Measurements from ENCODE around the gene ENOX1.

Gene ENOX1

DNA sequence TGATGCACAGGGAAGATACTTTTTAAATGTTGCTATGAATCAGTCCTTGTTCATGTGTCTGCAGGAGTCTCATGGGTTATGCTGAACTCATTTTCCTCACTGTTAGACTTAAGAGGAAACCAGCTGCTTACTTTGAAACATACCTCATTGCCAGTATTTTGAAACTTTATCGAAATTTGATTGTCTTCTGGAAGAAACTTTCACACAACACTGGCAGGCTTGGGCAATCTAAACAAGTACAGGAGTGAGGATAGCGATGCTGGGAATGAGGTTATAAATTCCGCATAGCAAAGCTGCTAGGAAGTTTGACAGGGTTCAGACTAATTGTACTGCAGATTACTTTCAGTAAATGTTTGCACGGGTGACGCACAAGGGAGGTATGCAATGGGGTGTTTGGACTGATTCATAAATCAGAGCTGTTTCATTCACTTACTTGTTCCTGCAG is 517.7 kb downstream of the ENOX1 start:
- DNase-seq: no peak

DNA sequence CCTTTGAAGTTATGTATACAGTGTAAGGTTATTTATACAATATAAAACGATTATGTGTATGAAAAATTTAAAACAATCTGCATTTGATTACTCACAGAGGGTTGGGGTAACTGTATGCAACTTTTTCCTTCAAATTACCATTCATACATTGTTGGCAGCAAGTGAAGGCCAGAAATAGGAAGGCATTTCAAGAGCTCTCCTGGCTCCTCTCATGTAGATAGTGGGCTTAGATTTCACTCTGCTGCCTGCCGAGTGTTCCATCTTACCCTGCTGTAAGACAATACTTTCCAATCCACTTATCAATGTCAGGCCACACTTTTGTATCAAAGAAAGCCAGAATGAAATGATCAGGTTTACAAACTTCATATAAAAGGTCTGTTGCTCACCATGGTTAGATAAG is 518.1 kb downstream of the ENOX1 start:
- DNase-seq: no peak

DNA sequence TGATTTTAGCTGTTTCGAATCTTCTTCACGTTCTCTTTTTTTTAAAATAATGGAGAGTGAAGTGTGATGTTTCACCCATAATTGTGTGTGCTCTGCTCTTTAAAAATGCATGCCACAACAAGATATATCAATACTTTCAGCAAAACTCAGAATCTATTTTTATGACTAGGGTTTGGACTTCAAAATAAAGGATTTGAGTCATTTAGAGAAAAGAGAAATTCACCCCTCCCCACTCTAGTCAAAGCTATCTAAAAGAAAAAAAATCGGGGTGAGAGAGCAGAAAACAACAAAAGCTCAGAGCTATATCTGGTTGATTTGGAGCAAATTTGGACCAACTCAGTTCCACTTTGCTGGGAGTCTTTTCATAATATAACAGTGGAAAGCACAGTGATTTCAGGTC is 518.9 kb downstream of the ENOX1 start:
- no peak for DNase-seq

DNA sequence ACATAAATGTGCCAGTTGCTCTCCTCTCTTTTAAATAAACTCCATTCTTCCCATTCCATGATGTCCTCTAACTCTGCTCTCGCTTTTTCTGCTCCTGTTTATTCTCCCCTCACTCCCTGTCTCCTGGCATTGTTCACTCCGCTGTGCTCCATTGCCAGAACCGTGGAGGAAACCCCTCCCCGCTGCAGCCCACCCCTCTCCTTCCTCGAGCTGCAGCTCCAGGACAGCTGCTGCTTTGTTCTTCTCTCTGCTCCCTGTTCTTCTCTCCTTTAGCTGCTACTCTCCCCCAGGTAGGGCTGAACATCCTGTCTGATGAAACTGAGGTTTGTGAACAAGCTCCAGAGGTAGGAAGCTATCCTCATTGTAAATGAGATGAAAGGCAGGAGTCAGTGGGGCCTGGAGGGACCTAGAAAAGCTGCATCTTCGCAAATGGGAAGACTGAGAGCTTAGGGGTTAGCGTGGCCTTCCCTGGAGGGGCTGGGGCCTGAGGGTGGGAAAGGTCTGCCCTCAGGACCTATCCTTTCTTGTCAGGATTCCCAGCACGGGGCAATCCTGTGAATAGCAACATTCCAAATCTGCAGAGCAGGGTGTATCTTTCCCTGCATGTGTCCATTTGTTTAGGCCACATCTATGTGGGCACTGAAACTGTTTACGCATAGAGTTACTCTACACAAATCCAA is 519.7 kb downstream of the ENOX1 start:
- DNase-seq: no peak

DNA sequence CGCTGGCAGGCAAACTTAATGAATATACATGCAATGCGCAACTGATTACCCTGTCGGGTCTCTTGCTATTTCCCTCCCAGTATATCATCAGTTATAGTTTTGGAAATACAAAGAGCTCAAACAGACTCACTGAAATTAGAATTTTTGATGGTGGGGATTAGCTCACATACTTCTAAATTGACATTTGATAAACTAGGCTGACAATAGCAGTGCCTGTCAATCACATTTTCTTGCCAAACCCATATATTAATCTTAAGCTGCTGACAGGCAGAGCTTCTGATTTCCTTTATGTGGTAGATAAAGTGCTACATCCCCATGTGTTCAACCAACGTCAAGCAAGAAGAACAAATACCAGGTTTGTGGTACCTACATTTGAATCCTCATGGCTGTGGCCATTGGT is 521.7 kb downstream of the ENOX1 start:
- DNase-seq: no peak

DNA sequence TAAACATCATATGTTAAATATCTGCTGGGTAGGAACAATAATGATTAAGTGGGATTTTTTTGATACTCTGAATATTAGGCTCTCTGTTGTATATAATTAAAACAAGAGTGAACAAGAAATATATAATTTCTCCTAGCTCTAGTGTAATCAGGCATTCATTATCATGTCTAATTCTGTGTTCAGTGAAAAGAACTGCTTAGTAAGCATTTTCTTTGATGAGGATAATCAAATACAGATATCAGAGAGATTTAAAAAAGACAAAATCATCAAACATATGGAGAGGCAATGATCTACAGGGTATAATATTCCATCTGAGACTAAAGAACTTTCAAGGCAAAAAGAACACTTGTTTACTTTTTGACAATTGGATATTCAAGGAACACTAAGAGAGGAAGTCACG is 522.3 kb downstream of the ENOX1 start:
- no peak for DNase-seq

DNA sequence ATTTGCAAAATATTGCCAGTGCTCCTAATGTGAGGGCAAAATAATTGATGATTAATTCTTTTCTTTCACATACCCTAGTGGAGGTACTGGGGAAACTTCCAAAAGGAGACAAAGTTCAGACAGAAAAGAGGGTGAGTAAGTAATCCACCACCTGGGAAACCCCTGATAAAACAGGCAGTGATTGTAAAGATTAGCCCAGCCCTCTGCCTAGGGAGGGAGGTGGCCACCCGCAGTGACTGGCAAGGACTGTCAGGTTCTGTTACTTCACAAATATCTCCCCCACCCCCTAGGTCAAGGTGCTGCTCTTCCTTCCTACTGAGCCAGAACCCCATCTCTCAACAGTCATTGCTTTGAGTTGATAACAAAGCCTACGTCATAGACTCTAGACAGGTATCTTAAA is 523.7 kb downstream of the ENOX1 start:
- DNase-seq: no peak

DNA sequence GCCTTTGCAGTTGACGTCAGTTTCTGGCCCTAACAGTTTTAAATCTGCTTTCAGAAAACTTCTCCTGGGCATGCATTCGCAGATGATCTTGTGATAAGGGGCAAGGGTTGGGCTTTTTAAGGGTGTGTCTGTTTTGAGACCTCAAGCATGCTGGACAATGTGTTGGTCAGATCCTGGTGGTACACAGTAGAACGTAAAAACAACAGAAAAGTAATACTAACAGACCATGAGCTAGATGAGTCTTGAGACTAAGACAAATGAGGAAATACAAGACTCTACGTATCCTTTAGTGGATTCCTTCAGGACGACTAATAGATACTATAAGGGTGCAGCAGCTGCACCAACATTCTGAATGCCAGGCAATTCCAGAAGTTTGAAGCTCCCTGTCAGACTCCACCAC is 525.8 kb downstream of the ENOX1 start:
- DNase-seq: no peak

DNA sequence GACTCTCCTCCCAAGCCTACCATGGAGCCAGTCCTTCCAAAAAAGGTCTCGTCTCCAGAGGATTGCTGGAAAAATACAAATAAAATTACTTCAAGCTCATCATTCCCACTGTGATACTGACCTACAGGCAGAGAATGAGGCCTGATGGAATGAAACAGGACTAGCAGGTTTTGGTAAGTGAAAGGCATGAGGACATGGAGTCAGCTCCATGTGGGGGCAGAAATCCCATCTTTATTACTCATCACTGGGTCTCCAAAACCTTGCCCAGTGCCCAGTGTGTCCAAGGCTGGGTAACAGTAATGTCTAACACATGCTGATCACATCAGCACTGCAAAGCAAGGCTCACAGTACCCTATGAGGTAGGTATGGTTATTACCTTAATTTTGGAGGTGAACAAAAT is 528.0 kb downstream of the ENOX1 start:
- no peak for DNase-seq

DNA sequence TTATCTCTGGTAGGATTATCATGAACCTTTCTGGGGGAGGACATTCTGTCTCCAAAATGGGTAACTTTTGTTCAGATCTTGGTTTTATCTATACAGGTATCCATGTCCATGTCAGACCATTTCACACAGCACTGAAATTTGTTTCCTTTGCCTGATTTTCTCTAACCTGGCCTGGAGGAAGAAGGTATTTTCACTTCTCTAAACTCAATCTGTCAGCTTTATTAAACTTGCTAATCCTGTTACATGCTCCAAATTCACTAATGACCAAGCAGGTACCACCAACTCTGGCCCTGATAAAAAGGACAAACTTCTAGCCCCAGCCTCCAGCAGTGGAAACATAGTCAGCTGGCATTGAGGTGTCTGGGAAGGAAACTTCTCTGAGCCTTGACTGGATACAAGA is 529.0 kb downstream of the ENOX1 start:
- DNase-seq: no peak

DNA sequence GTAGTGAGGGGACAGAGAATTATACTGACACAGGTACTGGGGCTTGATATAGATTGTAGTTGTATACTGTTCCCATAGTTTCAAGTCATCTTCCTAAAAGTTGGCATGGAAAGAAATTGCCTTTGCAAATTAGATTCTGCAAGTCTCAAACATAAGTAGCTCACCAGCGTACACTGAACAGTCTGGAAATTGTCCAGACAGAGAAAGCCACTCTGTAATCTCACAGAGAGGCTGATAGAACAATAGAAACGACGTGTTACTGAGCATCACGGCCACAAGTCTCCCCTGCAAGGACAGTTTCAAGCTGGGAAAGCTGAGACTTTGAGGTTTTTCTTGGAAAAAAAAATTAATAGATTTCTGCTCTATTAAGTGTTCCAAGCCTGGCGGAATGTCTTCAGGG is 534.8 kb downstream of the ENOX1 start:
- no peak for DNase-seq

DNA sequence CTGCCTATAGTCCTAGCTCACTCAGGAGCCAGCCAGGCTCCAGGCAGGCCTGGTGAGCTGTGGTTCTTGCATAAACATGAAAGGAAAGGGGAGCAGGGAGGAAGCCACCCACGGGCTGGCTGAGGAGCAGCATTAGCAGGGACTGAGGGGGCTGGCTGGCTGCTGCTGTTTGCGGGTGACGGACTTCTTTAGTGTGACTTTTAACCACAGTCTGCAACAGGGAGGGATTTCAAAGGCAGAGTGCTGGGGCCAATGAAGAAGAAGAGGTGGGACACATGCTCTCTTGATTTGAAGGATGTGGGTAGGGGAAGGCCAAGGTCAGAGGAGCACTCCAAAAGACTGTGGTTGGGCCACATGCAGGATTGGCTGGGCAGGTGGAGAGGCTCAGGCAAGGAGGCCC is 540.4 kb downstream of the ENOX1 start:
- no peak for DNase-seq

DNA sequence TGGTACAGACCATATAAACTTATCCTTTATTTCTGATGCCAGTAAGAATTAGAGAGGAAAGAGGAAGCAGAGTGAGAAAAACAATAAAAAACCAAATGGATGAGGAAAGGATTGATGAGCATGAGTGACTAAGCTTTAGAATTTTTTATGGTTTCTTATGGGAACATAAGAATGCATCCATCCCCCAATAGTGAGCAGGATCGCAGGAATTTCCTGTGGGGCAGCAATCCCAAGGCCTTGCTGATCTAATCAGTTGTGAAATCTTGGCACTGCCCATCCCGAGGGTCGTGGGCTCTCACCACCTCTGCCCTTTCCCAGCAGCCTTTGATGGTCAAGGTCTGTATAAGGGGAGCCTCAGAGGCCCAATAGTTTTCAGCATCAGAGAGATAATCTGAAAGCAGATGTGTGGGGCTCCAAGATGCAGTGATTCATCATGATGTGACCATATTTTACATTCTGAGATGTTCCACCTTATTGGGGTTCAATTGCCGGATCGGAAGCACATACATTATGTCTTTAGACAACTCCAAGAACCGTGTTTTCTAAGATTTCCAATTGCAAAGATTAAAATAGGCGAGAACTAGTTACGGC is 541.3 kb downstream of the ENOX1 start:
- no peak for DNase-seq

DNA sequence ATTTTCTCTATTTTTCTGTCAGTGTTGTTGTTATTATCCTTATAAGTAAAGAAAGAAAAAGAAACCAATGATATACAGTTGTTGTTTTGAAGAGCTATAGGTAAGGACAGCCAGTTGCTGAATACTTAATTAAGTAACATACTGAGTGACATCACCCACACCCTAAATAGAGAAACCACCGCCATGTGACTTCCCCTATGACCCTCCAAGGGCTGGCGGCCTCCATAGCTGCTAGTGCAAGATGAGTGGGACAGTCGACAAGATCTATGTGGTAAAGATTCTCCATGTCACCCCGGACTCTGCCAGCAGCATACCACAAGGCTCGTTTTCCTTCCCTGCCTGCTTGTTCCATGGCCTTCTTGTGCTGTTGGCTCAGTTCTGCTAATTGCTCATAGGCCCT is 542.3 kb downstream of the ENOX1 start:
- DNase-seq: no peak

DNA sequence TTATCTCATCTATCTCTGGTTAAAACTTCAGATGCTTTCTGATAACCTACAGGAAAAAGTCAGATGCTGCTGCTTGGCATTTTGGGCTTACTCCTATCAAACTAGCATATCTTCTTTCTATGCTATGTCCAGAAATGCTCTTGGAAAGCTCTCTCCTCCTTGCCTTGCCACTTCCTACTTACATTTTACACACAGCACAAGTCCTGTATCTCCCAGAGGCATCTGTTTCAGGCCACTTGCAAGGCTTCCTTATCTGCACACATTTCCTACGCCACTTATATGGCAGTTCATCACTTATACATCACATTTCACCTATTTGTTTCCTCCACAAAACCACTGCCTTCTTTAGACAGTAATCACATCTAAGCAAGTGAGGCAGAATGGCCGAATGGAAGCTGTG is 543.1 kb downstream of the ENOX1 start:
- DNase-seq: no peak

DNA sequence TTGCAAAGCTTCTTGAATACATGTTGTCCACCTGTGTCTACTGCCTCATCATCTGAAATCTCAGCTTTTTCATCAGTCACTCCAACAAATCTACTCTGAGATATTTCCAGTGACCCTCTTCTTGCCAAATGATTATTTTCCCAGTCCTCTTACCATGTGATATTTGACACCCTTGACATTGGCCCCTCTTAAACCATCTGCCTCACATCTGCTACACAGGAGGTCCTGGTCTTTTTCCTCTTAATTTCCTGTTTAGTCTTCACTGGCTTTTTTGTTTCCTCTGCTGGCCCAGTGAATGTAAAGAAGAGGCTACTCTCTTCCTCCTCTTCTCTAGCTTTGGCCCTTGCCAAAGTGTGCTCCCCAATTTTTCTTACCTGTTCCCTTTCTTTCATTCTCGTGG is 544.7 kb downstream of the ENOX1 start:
- DNase-seq: no peak

DNA sequence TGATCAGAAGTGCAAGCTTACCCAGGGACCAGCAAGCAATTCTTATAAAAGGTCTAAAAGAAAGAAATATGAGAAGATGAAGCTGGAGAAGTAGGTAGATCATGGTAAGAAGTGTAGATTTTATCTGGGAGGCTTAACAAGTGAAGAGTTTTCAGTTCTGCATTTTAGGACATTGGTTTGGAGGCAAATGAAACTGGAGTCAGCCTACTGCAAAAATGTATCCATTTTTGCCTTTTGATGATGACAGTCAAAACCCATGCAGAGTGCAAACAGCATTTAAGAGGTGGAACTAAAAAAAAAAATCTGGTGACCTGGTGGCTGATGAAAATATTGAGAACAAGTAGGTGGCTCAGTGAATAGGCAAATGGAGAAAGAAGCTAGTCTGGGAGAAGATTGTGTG is 546.5 kb downstream of the ENOX1 start:
- DNase-seq: no peak

DNA sequence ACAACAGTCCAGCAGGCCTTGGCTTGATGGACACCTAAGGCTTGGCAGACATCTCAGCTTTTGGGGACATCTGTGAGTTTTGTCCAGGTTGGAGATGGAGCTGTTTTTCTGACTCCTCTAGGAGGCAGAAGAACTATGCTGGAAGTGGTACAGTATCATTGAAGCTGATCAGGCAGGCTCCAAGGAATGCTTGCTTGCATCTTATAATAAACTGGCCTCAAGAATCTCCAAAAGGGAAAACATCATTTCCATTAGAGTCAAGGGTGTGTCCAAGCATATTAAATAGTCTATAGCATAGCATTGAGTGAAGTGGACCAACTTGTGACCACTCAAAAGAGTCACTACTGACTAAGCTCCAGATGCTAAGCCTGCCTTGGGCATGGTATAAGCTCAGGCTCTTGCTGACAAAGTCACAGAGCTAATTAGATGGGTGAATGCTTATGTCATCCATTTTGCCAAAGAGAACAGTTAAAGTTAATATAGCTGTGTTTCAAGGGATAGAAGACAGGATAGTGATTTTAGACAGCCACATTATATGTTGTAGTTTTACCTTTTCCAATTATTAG is 547.4 kb downstream of the ENOX1 start:
- DNase-seq: no peak

DNA sequence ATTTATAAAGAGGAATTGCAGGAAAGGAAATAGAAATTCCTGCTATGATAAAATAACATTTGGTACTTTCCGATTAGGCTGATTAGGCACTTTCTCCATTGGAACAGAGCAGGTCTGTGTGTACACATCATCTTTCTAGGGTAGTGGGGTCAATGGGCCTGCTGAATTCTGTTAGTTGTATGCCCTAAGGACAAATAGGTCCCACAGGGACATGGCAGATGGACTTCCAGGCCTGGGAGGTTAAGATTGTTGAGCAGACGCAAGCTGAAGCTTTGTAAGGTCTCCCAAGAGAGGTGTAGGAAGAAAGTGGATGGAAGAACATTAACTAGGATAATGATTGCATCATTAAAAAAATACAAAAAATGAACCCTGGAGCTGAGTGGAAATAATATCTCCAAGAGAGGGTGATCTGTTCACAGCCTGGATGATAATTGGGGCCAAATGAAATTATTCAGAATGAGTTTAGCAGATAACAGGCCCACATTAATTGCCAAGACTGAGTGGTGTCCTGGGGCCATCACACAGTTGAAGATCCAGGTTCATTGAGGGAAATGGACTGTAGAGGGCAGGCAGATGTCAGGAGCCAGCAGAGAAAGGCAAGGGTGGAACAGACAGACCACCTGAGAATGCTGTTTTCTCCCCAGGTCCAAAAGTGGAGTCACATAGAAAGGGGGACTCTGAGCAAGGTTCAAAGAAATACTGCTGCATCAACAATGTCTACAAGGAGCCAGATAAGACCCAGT is 548.3 kb downstream of the ENOX1 start:
- DNase-seq: no peak

DNA sequence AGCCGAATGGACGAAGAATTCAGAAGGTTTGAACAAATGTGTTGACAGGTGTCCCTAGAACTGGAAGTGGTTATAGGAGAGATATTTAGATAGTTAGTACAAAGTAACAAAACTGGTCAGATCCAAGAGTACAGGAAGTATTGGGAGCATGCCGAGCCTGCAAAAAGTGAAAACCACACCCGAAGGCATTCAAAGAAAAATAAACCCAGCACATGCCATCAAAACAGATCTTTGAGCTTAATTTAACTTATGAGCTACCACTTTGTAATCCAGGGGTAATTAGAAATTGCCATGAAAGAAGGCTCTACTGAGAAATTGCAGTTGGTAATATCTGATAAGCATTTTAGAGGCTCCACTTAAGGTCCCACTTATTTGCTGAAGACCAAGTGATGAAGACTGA is 549.2 kb downstream of the ENOX1 start:
- no peak for DNase-seq

DNA sequence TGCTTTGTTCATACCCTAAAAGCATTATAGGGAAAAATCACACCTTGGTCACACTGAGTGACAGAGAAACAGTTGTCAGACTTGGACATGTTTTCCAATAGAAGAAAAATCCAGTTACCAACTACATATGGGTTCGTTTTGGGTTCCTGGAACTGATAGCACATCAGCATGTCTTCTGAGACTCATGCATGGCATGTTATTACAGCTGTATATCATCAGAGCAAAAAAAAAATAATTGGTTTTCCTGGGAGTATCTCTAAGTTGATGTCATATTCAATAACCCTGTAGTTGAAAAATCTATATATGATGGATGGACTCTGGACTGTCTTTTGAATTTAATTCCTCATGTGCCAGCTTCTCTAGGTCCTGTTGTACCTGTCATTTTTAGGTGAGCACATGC is 551.7 kb downstream of the ENOX1 start:
- DNase-seq: no peak

DNA sequence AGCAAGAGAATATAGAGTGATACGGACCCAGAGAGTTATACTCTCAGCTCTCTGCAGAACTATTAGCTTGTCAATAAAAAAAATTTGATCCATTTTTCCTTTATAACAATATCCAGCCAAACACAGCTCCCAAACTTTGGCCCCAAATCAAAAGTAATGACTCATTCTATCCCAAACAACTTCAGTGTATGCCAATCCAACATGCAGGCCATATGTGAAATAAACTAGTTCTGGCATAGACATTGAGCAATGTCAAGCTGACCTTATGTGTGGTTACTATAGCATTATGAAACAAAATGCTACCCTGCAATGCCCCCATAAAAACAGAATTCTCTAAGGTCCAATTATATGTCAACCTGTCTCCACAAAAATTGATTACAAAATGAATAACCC is 553.9 kb downstream of the ENOX1 start:
- DNase-seq: no peak

DNA sequence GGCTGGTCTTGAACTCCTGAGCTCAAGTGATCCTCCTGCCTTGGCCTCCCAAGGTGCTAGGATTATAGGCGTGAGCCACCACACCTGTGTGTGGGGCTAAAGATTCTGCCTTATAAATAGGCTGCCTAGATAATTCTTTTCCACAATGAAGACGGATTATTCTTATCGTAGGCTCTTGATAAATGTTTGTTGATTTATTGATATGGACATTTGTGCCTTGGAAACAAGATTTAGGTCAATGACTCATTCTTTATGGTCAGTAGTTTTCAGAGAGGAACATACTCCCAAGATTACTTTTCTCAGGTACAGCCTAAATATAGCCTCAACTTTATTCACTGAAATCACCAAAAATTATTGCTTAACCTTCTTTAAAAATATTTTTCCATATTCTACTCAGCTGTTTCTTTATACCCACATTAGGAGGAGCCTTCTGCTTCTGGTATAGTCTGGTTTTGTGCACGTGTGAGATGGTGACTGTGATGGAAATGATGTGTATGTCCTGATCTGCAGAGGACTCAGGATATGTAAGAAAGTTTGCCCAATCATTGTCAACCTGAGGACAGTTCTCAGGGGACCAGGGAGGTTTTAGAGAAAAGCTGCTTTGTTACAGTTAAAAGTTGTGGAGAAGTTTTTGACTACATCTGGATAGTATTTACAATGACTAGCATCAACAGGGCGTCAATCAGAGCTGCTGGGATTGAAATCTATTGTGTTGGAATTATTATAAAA is 554.5 kb downstream of the ENOX1 start:
- no peak for DNase-seq

DNA sequence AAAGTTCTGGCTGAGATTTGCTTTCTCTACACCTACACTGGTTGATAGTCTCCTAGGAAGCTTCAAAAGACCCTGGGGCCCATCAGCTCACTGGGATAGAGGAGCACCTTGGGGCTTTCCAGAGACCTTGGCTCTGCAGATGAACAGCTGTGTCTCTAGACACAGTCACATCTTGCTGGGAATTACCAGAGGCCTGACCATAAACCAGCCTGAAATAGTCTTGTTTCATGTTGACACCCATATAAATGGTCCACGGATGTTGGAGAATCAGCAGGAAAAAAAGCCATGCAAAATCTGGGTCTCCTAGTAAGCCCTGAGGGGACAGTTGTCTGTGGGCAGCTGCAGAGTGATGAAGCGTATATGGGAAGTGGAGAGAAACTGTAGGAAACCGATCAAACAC is 555.8 kb downstream of the ENOX1 start:
- no peak for DNase-seq

All from activated CD4-positive, alpha-beta T cell treated with anti-CD3 and anti-CD28 coated beads, Interleukin-2, amount 50 U/mL, for 1 hour (primary cell).